NCI-H1092 (cell line): Measurements from ENCODE around the gene ERBB4.
A peak's percentile ranks its signal among the peaks of the same experiment; 100 is the strongest.
"Not testable (repeated sequence)": the region's sequence is repeated elsewhere in the genome, so short reads cannot be mapped to it uniquely, and the experiment has no call there.

Experiments
- DNase-seq: peaks from one replicate; lab custom pipeline; 2025; lab: John Stamatoyannopoulos, UW

The ERBB4 gene

DNA sequence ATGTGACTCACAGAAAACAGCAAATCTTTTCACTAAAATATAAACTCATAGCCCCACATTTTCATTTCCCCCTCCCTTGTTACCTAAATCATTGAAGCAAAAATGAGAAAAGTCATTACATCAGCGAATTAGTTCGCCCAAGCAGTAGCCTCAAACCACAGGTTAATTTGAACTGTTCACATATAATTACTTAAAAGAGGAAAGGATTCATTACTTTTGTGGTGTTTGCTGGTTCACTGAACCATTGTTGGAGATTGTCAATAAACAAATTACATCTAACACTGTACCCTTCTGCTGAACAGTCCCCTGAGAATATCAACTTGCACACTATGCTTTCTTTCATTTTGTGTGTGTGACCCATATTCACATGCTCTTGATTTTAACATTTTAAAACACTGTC, 238.7 kb downstream of the ERBB4 start:
- no peak for DNase-seq

DNA sequence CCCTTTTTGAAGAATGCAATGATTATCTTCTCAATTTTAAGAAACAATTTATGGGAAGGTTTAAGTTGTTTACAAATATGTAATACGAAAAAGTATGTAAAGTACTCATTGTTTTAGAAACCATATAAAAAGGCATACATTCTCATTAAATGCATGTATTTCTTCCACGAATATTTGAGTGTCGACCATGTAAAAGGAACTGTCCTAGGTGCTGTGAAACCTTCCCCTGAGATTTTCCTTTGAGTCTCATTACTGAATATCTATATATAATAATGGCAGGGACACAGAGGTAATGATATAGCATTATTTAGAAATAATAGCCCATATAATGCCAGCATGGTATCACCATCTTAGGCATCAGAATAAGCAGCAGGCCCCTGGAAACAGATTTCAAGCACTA, 239.3 kb downstream of the ERBB4 start:
- no peak for DNase-seq

DNA sequence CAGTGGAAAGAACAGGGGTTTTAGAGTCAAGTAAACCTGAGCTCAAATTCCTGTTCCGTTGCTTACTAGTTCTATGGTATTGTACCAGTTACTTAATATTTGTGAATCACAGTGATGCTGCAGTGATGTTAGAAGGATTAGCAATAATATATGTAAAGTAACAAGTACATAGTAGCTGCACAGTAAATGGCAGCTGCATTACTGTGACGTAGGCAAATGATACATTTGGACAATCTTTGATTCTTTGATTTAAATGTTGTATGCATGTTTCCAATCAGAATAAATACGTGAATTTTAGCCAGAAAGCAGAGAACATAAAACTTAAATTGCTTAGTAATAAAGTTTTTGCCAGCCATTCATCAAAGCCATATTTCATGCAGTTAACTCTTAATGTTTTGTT, 243.0 kb downstream of the ERBB4 start:
- DNase-seq, result no peak

DNA sequence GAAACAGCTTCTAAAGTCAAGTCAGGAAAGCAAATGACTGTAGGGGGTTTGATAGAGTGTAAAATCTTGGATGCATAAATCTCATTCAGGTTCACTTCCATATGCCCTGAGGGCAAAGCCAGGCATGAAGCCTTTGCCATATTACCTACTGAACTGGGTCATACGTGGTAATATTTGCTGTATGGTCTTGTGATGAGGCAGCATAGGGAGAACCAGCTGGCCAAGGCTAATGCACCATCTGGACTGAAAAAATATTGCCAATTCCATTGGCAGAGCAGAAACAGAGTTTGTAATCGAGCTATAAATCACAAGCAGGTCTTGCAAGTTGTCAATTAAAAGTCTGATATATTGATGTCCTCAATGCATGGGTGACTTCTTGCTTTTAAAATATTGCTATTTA, 243.8 kb downstream of the ERBB4 start:
- peak; percentile 43 for DNase-seq

DNA sequence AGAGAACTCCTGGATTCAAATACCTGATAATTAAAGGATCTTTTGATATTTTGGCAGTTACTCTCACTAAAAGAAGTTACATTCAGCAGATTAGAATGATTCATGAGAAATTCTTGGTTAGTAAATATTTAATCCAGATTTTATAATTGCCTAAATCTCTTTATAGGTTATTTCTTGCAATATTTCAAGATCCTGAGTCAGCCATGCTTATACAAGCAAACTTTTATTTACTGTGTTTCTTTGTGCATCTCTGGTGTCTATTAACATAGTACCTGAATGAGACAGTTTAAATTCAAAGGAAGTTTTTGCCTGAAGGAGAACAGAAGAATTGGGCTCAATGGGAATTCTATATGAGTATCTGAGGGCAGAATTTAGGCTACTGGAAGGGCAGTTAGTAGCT, 249.3 kb downstream of the ERBB4 start:
- DNase-seq, result no peak

DNA sequence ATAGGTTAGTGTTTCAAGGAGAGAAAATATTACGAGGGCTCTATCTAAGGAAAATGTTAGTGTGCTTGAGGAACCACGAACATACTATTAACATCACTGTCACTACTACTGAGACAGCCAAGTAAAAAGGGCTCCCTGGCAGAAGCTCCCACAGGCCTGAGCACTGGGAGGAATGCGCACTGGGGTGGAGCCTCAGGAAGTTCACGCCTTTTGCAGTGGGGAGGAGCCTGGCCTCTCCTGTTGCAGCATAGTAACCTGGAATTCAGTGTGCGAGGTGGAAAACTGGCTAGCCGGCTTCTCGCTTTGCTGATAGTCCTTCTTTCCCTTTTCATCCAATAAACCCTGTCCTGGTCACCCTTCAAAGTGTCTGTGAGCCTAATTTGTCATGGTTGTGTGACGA, 250.3 kb downstream of the ERBB4 start:
- DNase-seq, result no peak

DNA sequence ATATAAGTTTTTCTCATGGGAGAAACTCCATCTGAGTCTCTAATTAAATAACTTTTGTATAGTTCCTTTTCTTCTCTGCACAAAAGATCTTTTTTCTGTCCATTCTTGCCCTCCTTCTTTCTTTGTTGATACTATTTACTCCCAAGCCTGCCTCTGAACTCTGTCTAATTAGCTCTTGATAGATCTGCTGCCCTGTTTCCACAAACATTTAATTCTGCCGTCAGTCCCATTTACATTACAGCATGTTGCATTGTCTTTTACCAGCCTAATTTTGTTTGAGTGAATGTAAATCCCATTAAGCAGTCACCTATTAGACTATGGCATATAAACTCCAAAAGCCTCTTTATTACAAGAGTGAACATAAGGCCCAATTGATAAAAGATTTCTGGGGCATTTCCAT, 254.4 kb downstream of the ERBB4 start:
- DNase-seq, result no peak

DNA sequence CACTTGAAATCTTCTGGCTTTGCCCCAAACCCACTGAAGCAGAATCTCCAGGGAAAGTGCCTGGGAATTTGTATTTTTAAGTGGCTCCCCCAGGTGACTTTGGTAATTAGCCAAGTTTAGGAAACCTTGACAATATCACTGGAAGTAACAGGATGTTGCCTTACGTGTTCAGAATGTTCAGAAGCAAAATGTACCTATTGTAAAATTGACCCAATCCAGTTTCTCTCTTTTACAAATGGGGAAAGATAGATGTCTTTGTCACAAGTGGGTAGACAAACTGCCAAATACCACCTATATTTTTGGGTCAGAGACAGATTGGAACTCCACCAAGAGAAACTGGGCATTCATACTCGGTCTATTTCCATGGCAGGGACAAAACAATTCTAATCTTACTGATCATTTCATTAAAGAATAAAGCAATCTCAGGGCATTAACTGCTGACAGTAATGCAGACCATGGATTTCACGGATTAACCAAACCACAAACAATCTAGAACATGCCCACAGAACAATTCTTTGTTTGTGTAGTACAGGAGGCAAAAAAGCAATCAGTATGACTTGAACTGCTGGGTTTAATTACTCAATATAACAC, 255.8 kb downstream of the ERBB4 start:
- DNase-seq, result peak; percentile 47

DNA sequence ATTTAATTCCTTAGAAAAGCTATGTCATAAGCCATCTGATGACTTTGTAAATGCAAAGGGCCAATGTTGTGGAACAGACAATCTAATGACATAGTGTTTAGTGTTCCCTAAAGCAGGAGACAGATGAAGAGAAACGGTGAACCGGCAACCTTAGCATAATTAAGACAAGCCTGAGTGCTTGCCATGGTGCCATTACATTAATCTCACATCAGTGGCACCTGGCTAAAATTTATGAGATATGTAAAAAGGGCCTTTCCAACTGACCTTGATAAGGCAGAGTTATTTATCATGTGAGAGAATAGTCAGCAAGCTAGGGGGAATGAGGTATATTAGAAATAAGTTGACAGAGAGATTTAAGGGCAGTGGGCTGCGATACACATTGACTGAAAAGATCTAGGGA, 261.8 kb downstream of the ERBB4 start:
- DNase-seq, result no peak

DNA sequence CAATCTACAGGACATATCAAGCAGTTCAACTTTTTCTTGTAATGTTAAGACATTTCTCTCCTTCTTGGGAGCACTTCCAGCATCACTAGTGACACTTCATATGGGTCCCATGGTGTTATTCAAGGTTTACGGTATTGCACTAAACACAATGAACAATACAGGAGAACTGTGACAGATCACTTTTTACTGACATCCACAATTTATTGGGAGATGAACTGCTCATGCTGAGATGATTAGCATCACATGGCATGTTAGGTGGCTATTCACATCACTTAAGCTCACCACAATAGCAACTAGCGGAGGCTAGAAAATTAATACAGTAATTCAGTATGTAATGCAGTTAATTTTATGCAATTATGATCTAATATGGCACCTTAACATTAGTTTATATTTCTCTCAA, 264.4 kb downstream of the ERBB4 start:
- DNase-seq, result no peak

DNA sequence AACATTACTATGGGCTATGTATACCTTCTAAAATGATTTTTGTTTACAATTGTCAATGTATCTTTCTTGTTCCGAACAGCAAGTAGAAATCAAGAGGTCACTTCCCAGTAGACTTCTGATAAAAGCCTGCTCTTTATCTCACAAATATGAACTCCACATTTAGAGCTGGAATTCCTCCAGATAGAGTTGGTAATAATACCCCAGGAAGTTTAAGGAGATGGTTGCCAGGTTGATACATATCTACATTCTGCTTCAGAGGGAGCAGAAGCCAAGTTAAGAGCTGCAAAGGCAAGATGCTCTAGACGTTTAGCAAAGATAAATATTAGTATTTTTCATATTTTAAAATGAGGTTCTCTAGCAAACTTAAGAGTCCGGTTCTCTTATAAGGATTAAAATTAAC, 267.0 kb downstream of the ERBB4 start:
- DNase-seq, result no peak

DNA sequence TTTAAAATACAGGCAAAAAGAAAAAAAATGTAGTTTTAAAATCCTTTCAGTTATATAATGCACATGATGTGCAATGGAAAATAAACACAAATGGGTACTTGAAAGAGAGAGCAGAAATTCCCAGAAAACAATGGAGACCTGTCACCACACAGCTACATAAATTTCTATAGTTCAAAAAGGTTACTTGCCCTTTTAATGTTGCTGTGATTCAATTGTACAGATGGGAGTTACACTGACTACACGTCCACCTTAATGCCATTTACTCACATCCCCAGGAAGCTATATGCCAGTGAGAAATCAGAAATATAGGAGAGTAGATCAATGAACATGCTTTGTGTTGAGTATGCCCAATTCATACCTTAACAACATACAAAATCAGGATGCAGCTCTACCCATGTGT, 269.6 kb downstream of the ERBB4 start:
- DNase-seq, result no peak

DNA sequence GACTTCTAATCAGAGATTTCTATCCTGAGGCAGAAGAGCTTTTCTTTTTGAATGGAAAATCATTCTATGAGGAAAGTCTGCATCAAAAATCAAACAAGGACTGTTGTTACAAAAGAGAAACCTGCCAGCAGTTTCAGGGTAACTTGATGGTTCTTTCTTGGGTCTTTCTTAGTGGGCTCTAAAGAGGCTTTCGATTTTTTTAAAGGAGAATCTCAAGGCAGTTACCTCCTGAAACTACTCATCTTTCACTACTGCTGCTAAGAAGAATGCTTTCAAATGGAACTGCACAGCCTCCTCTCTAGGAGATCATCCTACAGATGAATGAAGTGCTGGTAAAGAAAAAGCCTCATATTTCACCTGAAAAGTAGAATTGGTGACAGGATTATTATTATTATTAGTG, 272.3 kb downstream of the ERBB4 start:
- no peak for DNase-seq

DNA sequence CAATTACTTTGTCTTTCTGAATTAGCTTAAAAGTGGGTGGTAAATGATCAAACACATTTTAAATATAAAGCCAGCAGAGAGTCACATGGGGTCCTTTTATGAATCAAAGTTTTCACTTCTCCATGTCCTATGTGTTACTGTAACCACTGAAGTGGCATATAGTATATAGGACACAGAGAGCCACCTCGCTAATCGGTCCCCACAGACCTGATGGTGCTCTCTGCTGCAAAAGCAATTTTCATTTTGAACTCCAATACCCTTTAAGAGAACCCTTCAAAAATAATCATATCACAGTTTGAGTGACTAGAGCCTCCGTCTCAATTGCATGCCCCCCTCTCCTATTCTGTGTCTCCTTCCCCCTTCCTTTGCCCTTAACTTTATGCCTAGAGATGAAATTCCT, 272.8 kb downstream of the ERBB4 start:
- DNase-seq, result no peak

DNA sequence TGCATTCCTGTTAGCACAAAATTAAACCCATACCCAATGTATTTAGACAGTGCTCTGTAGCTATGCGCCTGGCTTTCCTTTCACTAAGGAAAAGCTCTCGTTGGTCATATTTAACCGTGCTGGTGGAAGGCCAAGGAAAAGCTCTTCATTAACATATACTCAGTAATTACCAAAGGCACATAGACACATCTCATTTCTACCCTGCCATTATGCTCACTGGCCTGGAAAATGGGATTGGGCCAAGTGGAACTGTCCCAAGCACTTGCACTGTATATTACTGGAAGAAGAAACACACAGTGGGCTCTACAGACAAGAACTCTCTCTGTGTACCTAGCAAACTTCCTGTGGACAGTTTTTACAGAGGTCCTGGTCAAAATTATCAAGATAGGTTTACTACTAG, 274.4 kb downstream of the ERBB4 start:
- DNase-seq, result no peak

DNA sequence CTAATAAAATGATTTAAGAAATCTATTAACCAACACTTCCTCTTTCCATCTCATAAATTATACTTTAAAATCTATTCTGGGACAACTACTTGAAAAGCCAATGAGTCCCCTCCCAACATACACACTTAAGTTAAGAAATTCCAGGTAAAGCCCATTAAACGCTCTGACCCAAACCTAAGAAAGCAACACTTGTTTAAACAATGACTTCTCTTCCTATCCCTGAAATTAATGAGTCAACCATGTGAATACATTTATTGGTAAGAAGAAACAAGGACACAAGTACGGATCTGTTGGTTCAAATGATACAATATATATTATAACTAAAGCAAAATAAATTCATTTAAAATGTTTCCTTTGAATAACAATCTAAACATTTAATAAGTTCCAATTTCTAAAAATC, 279.4 kb downstream of the ERBB4 start:
- no peak for DNase-seq

DNA sequence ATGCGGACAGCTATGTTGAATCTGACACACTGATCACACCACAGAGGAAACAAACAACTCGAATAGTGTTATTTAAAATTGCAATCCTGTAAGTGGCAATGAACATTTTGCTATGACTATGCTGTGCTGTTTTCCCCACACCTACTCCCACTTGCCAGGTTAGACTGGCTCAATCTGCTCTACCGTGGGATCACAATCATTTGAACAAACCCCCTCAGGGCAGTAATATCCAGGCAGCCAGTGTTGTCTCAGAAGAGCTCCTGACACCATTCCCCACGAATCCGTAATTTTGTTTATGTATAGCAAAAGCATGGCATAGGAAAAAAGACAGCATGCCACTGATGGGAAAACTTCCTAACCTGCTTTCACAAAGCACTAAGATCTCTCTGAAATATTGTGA, 284.3 kb downstream of the ERBB4 start:
- DNase-seq, result no peak

DNA sequence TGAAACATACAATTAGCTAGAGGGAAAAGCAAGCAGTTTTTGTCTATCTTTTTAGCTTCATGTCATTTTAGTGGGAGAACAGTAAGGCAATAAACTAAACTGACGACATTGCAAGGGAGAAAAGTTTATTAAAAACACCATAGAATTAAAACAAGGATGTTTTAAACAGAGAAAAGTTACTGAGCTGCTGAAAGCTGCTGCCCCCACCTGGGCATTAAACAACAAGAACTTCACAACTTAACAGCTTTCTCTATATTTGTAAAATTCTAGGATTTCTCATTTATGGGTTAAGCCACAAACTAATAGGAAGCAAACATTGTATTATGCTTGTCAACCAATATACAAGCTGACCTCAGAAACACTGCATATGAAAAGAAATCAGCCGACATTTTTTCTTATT, 289.2 kb downstream of the ERBB4 start:
- DNase-seq, result no peak

DNA sequence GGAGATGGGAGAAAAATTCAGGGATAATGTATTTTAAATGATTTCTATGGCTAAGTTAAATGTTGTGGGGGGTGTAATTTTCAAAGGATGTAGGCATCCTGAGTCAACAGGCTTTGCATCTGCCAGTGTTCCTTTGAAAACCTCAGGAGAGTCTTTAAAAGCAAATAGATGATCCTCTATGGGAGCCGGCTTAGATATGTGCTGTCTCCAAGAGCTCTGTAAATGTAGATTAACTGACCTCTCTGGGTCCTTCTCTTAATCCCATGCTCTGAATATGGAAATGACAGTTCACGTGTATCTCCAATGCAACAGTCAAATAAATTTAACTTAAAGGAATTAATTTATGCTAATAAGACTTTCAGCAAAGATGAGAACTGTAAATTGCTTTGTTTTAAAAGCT, 292.7 kb downstream of the ERBB4 start:
- DNase-seq, result no peak

DNA sequence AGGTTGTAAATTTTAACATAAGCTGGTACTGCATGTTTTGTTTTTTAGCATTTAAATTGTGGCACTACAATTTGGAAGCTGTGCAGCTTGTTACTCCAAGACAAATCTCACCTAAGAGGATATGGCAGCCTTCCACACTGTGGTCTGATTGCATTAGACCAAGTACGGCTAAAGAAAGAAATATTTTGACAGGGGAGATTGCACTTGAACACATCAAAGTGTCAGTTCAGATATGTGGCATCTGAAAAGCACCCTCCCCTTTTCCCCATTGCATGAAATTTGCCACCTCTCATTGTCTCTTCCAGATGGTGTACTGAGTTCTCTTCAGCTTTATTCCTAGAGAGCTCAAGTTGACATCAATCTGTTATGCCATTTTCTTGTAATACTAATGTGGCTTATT, 295.9 kb downstream of the ERBB4 start:
- DNase-seq, result no peak

DNA sequence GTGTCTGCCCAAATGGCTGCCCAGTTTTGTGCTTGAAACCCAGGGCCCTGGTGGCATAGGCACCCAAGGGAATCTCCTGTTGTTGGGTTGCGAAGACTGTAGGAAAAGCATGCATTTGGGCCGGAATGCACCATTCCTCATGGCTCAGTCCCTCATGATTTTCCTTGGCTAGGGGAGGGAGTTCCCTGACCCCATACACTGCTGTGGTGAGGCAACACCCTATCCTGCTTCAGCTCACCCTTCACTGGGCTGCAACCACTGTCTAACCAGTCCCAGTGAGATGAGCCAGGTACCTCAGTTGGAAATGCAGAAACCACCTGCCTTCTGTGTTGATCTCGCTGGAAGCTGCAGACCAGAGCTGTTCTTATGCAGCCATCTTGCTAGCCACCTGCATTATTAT, 300.4 kb downstream of the ERBB4 start:
- not testable (repeated sequence) for DNase-seq

DNA sequence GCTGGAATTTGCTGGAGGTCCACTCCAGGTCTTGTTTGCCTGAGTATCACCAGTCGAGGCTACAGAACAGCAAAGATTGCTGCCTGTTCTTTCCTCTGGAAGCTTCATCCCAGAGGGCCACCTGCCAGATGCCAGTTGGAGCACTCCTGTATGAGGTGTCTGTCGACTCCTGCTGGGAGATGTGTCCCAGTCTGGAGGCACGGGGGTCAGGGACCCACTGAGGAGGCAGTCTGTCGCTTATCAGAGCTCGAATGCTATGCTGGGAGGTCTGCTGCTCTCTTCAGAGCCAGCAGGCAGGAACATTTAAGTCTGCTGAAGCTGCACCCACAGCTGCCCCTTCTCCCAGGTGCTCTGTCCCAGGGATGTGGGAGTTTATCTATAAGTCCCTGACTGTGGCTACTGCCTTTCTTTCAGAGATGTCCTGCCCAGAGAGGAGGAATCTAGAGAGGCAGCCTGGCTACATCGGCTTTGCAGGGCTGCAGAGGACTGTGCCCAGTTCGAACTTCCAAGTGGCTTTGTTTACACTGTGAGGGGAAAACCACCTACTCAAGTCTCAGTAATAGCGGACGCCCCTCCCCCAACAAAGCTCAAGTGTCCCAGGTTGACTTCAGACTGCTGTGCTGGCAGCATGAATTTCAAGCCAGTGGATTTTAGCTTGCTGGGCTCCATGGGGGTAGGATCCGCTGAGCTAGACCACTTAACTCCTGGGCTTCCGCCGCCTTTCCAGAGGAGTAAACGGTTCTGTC, 301.1 kb downstream of the ERBB4 start:
- no peak for DNase-seq

DNA sequence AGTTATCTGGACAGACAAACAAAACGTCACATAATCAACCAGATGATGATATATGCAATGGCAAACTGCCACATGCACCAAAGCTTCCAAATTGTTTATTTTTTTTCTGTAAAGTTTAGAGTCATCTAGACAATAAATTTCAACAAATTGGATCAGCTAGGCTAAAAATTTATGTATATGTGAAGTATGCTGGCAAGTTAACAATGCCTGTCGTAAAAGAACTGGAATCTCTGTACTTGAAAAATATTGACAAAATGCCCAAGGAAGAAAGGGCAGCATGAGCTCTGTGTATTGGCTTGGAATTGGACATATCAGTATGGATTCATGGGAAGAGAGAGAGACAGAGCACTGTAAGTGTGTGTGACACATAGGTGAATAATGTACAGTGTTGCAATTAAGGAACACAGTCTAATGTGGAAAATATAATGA, 309.8 kb downstream of the ERBB4 start:
- no peak for DNase-seq

DNA sequence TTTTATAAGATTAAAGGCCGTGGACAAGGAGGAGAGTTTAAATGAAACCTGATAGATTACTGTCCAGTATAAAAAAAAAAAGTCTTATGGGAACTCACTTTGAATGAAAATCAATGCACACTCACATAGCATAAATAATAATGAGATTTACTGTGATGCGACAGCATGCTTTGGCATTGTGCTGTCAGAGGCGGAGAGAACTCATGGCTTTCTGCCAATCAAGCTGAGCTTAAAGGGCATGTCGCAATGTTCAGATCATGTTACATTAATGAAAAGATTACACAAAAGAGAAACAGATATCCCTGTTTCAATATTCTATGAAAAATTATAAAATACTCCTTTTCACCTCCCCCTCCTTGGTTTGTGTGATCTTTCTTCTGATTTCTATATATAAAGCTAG, 310.8 kb downstream of the ERBB4 start:
- peak; percentile 36 for DNase-seq
